Left ventricle myocardium superior (tissue), 1 donor: ENCODE data around the gene ARPC5L. TPM values are rescaled to one million over a fixed set of nuclear protein-coding genes. Genes with fewer than 3 reads are reported as not detected.
A peak's percentile ranks its signal among the peaks of the same experiment; 100 is the strongest.
"Not testable (repeated sequence)": the region's sequence is repeated elsewhere in the genome, so short reads cannot be mapped to it uniquely, and the experiment has no call there.

Experiments
- ATAC-seq: fragments of 200-7000 bp; cut with Tn5 transposase; one replicate; pipeline ENCODE4 v1.9.1; 2020; ENCODE audit warnings: mild to moderate bottlenecking, moderate library complexity
- DNase-seq: peaks from one replicate; pipeline ENCODE4 v3.0.0-alpha.2; 2020
- intact Hi-C: fragments of 100-400 bp; cut with micrococcal nuclease; formaldehyde crosslinking; loops from one replicate; pipeline ENCODE4 v1.11.0; 2022
- long read RNA-seq: library from polyadenylated mRNA; unstranded; transcript quantifications from one replicate; pipeline ENCODE4 v2.0.0, GENCODE V29; 2021
- total RNA-seq: library from RNA; stranded (reverse); fragmentation: NEBNext Ultra II Directional; extraction: Animal tissue kit (Norgen Biotek cat#: 25700); gene quantifications from one replicate; pipeline ENCODE4 v1.2.1, GENCODE V29; 2021
- donor health status: DM: no; HTN: yes; CAD: no; lungs with severe emphysema.

The ARPC5L gene
- total RNA-seq = 41.1 TPM
- long read RNA-seq, transcript ARPC5L-201 (4 exons, 1,325 nt) = major isoform, 93 of 115 reads
- long read RNA-seq, partial matches to known transcripts = 0 of 115 reads
- long read RNA-seq, other reads (novel, unspliced or antisense) = 18 of 115 reads

DNA sequence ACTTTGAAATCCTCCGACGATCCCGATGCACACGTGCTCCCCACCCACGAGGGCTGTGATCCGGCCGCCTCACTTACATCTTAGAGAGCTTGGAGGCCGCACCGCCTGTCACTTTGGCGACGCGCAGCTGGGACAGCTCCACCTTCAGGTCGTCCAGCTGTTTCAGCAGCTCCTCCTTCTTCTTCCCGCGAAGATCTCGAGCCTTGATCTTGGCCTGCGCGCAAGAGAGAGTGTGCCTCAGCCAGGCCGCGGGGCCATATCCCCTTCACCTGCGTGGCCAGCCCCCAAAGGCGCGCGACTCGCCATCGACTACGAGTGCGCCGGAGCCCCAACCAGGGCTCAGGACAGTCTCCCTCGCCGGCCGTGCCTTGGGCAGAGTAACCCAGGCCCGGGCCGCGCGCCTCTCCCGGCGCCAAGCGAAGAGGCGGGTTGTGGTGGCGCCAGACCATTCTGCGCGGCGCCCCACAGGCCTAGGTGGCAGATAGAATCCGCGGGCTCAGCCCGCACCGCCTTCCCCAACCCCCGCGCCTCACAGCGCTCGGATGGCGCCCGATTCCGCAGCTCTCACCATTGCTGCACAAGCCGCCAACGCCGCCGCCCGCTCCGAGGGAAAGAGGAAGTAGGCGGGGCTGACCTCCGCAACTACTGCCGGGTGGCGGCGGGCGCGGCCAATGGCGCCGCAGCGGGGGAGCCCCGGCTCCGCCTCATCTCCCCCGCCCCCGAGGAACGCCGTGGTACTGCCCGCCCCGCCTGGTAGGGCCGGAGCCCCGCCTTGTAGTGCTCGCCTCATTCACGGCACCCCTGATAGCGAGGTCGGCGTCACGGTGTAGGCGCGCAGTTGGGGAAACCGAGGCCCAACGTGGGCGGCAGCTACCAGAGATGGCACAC is at the start of gene ARPC5L, which contains the start of gene RPL35:
Gene ARPC5L (plus strand): TSS at position 789 of the 888 bp plus-strand sequence. CDS start 7,161 bp downstream, outside the sequence.
Gene RPL35 (minus strand): TSS at position 616 of the 888 bp plus-strand sequence. CDS start 45 bp downstream, at position 571.
- ATAC-seq = peak; percentile 95
- peak; percentile 96 for DNase-seq
- intact Hi-C loops = no loop called here

DNA sequence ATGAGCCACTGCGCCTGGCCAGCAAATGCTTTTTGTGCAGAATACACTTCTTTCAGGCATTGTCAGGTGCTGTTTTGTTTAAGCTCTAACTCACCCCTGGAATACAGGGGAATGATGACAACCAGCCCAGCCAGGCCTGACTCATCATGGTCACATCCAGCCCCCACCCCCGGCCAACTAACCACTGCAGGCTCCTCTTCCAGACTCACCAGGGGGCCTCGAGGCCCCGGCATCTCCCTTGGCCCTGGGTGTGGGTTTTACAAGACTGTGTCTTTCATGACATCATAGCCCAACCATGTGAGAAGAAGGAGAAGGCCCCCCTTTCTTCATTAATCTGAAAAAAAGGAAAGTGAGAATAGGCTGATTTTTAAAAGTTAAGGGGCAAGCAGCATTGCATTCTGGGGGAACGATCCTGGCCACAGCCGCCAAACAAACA is 49.5 kb upstream of the ARPC5L start:
- intact Hi-C loops = no loop called here
- DNase-seq (peak; percentile 65), ATAC-seq (peak; percentile 58)

GRCh38 chr9:124813041-124813440 is 48.9 kb upstream of the ARPC5L start:
- no peak for DNase-seq

DNA sequence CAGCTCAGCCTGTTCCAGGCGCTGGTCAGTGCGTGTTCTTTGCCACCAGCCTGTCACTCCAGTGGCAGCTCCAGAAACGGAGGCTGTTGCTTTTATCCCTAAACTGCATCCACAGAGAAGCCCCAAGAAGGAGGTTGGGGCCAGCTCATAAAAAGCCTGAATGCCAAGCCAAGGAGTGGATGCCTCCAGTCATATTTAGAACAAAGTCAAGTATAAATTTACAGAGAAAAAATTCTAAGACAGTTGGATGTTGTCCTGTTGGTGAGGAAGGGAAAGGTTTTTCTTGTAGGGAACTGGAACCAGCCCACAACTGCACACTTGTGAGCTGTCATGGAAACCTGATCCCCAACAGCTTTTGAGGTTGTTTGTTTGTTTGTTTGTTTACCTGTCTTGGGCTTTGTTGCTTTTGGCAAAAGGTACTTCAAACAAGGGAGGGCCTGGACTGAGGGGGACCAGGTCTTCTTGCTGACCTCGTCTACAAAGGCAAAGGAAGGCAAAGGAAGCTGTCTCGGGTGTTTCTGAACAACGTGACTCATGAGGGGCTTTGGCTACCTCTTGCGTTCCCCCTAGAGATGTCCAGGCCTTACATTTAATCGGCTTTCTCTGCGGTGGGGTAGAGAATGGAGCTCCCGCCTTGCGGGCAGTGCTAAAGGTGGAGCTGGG is 48.3 kb upstream of the ARPC5L start:
- intact Hi-C loops = no loop called here
- no peak for DNase-seq
- no peak for ATAC-seq

More at GRCh38 chr9:124813041-124813440, 48.9 kb upstream of the ARPC5L start:
- intact Hi-C loops = no loop called here
- no peak for ATAC-seq

DNA sequence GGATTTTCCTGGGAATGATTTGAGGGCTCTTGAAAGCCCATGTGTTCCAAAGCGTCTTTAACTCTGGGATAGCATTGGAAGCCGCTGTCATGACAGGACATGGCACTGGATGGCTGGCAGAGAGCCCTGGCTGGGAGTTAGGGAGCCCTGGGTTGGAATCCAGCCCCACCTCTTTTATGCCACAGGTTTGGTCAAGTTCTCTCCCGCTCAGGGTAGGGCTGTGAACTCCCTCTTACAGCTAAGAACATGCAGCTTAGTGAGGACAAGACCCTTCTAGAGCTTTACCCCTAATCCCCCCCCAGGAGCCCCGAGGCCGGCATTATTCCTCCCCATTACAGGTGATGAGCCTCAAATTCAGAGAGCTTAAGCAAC is 47.8 kb upstream of the ARPC5L start:
- ATAC-seq = no peak
- no peak for DNase-seq
- intact Hi-C loops = no loop called here

DNA sequence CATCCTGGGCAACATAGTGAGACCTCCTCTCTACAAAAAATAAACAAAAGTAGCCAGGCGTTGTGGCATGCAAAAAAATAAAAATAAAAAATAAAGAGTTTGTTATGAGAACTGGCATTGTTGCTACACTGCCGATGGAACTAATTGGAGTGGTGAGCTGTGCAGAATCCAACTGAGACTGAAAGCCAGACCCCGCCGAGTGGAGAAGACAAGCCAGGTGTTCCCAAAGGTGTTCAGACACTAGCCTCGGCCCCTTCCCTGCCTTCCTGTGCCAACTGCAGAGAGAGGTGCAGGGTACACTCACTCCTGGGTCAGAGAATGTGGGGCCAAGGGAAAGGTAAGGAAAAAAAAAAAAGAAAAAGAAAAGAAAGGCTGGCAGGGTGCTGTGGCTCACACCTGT is 46.3 kb upstream of the ARPC5L start:
- intact Hi-C loops = no loop called here
- ATAC-seq (no peak), DNase-seq (no peak)

GRCh38 chr9:124818431-124819281 is 43.3 kb upstream of the ARPC5L start:
- intact Hi-C loops = no loop called here
- DNase-seq = no peak
- peak; percentile 86 for ATAC-seq

GRCh38 chr9:124820698-124821623 is 41.0 kb upstream of the ARPC5L start:
- no peak for ATAC-seq
- intact Hi-C loops = no loop called here
- DNase-seq = no peak

DNA sequence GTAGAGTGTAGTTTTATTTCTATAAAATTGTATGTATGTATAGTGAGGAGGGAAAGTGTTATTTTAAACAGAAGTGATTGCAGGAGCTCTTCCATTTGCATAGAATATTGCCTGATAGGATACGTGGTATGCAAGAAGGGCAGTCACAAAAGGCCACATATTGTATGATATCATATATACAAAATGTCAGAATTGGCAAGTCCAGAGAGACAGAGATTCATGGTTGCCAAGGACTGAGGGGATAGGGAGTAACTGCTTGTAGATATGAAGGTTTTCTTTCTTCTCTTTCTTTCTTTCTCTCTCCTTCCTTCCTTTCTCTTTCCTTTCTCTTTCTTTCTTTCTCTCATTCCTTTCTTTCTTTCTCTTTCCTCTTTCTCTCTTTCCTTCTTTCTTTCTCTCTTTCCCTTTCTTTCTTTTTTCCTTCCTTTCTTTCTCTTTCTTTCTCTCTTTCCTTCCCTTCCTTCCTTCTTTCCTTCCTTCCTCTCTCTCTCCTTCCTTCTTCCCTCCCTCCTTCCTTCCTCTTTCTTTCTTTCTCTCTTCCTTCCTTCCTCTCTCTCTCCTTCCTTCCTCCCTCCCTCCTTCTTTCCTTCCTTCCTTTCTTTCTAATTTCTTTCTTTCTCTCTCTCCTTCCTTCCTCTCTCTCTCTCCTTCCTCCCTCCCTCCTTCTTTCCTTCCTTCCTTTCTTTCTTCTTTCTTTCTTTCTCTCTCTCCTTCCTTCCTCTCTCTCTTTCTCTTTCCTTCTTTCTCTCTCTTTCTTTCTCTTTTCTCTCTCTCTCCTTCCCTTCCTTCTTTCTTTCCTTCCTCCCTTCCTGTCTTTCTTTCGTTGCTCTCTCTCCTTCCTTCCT is 33.2 kb upstream of the ARPC5L start:
- no peak for ATAC-seq
- intact Hi-C loops = no loop called here
- no peak for DNase-seq

GRCh38 chr9:124829334-124829669 is 32.6 kb upstream of the ARPC5L start:
- no peak for DNase-seq
- intact Hi-C loops = no loop called here
- ATAC-seq = no peak

DNA sequence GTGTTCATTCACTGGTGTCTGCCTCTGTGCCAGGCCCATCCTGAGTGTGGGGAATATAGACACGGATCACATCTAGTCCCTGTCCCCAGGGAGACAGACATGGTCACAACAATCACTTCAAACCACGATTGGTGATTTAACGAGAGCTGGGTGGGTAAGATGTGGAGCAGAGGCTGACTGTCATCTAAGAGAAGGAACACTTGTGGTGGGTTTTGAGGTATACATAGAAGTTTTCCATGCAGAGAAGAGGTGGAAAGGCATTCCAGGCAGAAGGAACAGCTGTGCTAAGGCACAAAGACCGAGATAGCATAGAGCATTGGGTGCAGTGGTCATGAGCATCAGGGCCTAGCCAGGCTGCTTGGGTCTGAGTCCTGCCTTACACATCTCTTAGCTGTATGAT is 31.3 kb upstream of the ARPC5L start:
- no peak for ATAC-seq
- intact Hi-C loops = no loop called here

DNA sequence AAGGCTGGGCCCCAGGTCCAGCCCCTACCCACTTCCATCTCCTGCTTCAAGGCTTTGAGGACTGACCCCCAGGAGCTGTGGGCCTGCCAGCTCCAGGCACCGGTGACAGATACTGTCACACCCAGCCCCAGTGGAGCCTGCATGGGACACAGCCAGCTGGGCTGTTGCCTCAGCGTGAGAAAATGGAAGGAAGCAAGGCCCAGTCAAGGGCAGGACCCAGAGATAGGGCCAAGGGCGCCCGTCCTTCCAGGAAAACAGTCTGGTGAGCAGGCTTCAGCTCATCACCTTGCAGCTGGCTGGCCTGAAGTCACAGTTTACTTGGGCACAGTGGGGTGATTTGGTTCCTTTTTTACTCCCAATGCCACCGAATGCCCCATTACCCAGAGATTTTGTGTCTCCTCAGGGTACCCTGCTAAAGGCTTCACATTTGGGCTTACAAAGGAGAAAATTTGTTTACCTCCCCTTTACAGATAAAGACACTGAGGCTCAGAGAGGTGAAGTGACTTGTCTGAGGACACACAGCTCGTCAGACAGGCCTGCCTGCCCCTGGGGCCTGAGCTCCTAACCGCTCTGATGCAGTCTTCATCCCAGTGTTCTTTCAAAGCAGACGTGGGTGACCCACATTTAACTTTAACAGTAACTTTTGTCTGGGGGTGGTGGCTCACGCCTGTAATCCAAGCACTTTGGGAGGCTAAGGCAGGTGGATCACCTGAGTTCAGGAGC is 30.1 kb upstream of the ARPC5L start:
- intact Hi-C loops = no loop called here
- peak; percentile 88 for ATAC-seq
- DNase-seq = peak; percentile 89

More for the DNA sequence above, 31.3 kb upstream of the ARPC5L start:
- no peak for DNase-seq

DNA sequence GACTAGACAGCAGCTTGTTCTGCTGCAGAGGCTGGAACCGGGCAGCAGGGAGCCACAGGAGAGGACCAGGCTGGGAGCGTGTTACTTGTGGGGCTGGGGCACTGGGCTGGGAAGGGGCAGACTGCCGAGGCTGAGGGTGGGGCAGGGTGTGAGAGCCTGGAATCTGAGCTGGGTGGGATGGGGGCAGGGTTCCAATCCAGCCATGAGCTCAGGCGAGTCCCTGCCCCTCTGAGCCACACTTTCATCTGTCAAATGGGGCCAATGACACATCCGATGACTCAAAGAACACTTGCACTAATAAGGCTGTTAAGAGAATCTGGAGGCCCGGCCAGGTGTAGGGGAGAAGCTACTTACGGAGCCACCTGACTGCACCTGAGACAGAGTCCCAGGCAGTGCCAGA is 27.3 kb upstream of the ARPC5L start:
- intact Hi-C loops = no loop called here
- peak; percentile 47 for DNase-seq

DNA sequence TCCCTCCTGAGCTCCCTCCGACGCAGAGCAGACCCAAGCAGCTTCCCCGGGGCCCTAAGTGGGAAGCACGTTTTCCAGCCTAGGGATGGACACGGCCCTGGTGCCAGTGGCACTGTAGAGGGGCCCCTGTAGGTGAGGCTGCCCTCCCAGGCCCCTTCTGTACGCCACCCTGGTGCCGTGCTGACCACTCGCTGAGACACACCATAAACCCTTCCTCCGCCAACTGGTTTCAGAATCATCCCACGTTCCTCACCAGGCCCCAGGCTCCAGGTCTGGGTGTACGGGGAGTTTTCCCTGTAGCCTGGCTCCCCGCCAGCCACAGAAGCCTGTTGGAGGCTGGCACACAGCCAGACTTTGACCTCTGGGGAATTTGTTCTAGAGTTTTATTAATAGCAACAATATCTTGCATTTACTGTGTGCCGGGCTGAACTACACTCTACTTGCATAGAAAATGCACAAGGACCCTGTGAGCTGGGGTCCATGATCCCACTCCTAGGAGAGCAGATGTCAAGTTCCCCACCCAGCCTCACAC is 26.8 kb upstream of the ARPC5L start:
- peak; percentile 58 for ATAC-seq
- intact Hi-C loops = no loop called here
- peak; percentile 93 for DNase-seq

More for the DNA sequence above, 27.3 kb upstream of the ARPC5L start:
- peak; percentile 10 for ATAC-seq

DNA sequence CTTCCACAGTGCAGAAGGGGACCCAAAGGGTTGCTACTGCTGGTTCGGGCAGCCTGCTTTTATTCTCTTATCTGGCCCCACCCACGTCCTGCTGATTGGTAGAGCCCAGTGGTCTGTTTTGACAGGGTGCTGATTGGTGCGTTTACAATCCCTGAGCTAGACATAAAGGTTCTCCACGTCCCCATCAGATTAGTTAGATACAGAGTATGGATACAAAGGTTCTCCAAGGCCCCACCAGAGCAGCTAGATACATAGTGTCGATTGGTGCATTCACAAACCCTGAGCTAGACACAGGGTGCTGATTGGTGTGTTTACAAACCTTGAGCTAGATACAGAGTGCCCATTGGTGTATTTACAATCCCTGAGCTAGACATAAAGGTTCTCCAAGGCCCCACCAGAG is 23.8 kb upstream of the ARPC5L start:
- intact Hi-C loops, DNase-seq, ATAC-seq: not testable (repeated sequence)

GRCh38 chr9:124838567-124839275 is 23.2 kb upstream of the ARPC5L start:
- intact Hi-C loops, ATAC-seq, DNase-seq: not testable (repeated sequence)
